Pons (tissue), 1 donor: ENCODE measurements around the gene ADCY3.

ENCODE experiments used
- DNase-seq: peaks from one replicate; pipeline ENCODE4 v3.0.0-alpha.2; 2016; ENCODE audit warnings: low spot score

The ADCY3 gene

DNA sequence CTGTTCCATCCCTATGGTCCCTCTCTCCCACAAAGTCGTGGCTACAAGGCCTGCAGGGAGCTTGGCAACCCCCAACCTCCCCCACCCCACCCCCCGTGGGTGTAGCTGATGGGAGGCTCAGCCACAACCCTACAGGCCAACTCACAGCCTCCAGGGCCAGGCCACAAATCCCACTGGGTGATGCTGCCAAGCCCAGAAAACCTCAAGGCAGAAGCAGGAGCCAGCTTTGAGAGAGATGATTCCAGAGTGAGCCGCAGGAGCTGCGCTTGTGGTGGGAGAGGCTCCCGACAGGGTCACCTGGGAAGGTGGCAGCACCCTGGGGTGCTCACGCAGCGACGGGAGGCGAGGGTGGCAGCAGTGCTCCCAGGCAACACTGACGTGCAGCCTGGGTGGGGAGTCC lies 44.8 kb downstream of the ADCY3 start:
- DNase-seq: no peak

- DNase-seq: no peak
Measured at GRCh38 chr2:24874035-24874434, 46.0 kb downstream of the ADCY3 start.

DNA sequence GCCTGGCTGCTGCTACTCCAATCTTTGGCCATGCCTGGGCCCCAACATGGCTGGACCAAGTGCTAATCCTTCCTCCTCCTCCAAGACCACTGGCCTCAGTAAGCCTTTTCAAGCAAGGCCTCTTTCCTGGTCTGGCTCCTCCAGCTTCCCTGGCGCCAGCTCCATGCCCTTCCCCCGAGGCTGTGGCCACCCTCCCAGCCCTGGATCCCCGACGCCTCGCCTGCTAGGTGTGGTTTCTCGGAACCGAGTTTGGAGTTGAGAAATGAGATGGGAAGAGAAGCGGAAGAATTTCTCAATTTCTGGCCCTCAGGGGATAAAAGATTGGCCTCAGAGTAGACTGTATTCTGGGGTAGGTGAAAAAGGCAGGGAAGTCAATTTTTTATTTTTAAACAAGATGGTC lies 46.4 kb downstream of the ADCY3 start:
- no peak for DNase-seq

GRCh38 chr2:24872344-24873115 lies 47.5 kb downstream of the ADCY3 start:
- no peak for DNase-seq

DNA sequence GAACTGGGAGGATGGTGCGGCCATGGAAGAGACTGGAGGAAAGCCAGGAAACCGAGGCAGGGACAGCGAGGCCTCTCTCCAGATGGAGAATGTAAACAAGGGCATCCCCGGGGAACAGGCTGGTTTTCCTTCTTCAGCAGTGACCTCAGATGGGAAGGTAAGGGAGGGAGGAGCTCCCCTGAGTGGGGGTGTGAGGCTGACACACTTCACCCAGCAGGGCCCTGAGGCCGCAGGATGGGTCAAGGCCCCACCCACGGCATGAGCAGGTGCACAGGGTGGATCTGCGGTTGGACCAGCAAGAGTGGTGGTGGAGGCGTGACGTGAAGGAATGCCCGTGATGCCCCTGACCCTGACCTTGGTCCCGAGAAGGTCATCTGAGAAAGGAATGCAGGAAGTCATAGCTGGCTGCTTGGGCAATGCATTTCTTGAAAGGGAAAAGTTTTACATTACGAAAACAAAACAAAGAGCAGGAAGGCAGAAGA lies 48.1 kb downstream of the ADCY3 start:
- peak; percentile 43 for DNase-seq

DNA sequence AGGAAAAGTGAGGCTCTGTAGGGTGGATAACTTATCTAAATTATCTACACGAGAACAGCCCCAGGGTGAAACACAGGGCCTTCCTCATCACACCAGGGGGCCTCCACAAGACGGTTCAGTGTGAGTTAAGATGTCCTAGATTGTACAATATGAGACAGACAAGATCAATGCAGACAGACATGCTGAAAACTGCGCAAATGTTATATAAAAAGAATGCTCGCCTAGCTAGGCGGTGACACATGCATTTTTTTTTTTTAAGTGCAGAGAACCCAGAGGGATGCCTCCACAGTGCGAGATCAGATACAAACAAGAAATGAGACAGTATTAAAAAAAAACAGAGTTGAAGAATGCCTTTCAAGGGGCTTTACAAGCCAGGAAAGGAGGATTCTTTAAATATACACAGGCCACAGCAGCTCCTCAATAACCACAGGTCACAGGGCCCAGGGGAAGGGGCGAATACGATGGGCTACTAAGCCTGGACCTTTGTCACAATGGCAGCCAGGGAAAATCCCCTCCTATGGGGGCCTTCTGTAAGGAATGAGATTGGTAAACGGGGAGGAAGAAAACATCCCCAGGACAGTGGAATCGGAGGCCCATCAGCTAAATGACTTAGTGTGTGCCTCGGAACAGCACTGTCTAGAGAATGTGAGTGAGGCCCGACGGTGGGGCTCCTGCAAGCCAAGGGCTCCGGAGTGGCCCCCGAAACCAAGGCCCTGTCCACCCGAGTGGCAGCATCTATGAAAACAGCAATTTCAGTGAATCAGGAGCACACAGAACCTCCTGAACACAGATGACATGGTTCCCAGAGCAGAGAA lies 48.9 kb downstream of the ADCY3 start:
- DNase-seq: no peak

- no peak for DNase-seq
Measured at GRCh38 chr2:24870440-24870839, 49.6 kb downstream of the ADCY3 start.

- DNase-seq: no peak
Measured at GRCh38 chr2:24866946-24867345, 53.1 kb downstream of the ADCY3 start.

- no peak for DNase-seq
Measured at GRCh38 chr2:24863641-24864040, 56.4 kb downstream of the ADCY3 start.

- no peak for DNase-seq
Measured at GRCh38 chr2:24861500-24861899, 58.5 kb downstream of the ADCY3 start.

- no peak for DNase-seq
Measured at GRCh38 chr2:24860631-24861030, 59.4 kb downstream of the ADCY3 start.

DNA sequence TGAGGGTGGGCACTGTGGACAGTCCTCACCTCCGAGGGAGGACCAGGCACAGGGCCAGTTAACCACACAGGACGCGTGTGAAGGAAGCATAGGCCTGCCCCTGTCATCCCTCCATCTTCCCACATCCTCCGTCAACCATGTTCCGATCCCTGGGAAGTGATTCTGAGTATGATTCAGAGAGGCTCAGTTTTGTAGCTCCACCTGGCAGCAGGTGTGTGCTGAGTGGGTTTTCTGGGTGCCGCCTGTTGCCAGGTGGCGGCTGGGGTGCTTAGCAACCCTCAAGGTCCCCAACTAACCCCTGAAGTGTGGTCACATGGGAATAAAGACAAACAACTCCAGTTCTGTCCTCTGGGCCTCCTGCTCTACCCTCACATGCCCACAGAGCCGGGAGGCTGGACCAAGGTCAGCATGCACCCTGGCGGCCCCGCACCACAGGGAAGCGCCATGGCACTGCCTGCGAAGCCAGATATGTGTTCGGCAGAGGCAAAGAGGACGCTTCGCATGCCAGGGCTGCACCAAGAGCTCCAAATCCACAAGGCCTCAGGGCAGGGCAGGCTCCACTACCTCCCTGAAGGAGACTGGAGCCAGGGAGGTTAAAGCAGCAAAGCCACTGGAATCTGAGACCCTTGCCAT lies 60.0 kb downstream of the ADCY3 start:
- no peak for DNase-seq

- DNase-seq: no peak
Measured at GRCh38 chr2:24858996-24859395, 61.0 kb downstream of the ADCY3 start.

GRCh38 chr2:24857746-24858145 lies 62.3 kb downstream of the ADCY3 start:
- DNase-seq: no peak

DNA sequence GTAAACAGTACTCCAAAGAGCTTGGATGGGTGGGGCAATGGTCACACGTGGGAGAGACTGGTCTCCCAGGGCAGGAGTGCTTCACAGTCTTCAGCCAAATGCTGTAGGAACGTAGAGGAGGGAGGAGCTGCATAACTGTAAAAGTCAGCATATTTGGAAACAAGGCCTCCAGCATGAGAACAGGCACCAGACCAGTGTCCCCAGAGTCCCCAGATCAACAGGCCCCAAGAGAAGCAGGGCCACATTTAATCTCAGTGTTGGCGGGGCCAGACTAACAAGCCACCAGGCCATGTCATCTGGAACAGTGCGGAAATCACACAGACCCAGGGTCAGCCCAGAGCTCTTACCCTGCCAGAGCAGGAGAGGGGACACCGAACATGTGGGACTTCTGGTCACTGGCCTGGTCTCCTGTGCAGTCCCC lies 63.2 kb downstream of the ADCY3 start:
- no peak for DNase-seq

DNA sequence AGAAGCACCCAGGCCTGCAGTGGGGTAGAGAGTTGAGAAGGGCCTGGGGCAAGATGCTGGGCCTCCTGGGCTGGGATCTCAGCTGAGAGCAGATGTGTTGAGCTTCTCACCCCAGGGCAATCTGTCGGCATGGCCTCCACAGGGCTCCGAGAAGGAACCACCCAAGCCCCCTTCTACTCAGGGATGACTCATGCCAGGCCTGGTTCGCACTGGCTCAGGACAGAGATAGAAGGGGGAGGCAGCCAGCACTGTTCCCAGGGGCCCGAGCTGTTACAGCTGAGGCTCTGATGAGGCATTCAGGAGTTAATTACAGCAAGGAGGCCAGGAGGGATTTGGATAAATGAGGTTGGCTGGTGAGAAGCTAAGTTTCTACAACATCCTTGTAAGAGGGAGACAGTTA lies 64.3 kb downstream of the ADCY3 start:
- DNase-seq: no peak

DNA sequence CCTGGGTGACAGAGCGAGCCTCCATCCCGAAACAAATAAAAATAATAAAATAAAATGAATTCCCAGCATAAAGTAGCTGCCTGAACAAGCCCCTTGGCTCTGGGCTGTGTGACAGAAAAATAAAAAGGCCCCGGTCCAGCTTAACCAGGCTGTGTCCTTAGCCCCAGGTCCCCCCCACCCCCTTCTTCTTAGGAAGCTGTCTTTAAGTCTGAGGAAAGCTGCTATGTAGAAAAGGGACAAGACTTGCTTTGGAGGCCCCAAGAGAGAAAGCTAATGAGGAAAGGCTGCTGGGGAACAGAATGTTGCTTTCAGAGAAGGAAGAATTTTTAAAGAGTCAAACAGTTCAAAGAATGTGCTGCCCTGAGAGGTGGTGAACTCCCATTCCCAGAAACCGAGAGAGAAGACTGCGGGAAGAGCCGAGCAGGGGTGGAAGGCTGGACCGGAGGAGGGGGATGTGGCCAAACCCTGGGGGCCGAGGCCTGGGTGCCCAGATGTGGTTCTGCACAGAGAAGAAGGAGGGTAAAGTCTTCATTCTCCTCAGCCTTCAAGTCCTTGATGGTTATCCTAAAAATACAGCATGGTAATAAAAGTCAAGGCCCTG lies 64.9 kb downstream of the ADCY3 start:
- DNase-seq: no peak

DNA sequence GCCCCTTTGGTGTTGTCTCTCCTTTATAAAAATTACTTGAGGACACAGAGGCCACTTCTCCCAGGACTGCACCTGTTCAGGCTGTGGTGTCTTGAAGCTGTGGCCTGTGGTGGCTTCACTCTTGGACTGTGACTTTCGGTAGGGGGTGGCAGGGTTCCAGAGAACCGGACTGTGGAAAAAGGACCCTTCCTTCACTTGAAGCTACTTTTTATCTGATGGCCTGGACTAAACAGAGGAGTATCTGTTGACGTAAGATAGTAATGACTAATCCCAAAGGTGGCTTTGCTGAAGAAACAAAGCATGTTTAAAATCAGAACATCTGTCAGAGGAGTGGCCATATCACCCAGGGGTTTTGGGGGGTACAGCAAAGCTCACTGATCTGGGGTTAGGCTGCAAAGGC lies 66.0 kb downstream of the ADCY3 start:
- DNase-seq: no peak

DNA sequence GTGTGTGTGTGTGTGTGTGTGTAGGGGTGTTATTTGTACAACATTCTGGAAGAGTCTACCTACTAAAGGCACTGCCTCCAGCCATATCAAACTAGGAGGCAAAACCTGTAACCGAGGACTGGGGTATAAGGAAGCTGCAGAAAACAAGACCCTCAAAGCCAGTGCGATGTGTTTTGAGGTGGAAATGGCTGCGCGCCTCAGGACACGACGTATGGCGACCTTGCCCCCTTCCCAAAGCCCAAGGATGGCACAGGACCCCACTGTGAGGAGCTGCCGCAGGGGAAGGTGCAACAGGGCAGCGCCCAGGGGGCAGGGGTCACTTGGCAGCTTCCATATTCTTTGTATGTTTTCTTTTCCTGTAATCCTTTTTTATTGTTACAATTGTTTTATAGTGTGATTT lies 67.0 kb downstream of the ADCY3 start:
- no peak for DNase-seq

DNA sequence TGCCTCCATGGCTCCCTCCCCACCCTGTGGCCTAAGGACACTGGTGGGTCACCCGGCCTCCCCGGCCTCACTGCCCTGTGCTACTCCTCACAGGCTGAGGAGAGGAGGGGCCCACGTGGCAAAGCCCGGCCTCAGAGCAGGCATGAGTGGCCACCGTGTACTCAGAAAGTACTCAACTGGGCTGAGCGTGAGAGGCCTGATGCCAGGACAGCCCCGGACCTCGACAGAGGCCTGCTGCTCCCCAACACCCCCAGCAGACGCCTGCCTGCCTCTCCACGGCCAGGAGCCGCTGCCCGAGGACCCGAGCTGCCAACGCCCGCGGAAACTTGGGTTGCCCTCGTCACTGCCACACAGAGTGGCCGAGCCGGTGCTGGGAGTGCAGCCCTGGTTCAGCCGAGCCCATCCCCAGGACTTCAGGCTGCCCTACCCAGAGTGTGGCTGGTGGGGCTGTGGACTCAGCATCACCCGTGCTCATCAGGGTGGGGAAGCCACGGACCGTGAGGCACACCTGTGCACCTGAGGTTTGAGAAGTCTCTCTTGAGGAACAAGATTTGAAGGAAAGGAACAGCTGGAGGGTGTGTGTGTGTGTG lies 67.5 kb downstream of the ADCY3 start:
- no peak for DNase-seq

GRCh38 chr2:24852026-24852425 lies 68.0 kb downstream of the ADCY3 start:
- DNase-seq: no peak

GRCh38 chr2:24850944-24851343 lies 69.1 kb downstream of the ADCY3 start:
- no peak for DNase-seq
